ENCODE measurements around the gene UQCR10. TPM values are rescaled to one million over a fixed set of nuclear protein-coding genes. Genes with fewer than 3 reads are reported as not detected.

The UQCR10 gene
- total RNA-seq, 1 experiment from 2014 or later: 119 TPM

DNA sequence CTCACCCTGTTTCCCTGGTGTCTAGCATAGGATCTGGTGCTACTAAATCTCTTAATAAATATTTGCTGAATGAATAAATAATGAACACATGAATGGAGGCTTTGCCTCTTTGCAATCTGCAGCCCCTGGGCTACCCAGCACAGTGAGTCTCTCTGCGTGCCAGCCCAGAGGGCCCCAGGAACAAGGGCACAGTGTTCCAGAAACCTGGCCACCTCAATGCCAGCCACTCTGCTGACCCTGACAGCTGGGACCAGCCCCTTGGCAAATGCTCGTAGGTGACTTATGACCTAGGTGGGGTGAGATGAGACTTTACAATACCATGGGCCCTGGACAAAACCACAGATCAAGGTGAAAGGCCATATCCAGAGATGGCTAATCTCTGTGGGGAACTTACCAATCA lies 31.6 kb downstream of the UQCR10 start:
- ChIA-PET RAD21 (ENCODE audit: low non-redundant PET in 1 of 2, low total read pairs in 2 of 2, uncharacterized antibody in 2 of 2, unreplicated experiment in 2 of 2) (no interaction called here), POLR2A (interaction anchor here (0.6 to 1.5 kb wide), 2 partner anchors 28 to 39 kb away, joined by 3 read pairs; partner anchors contain the start of gene ASCC2), CTCF (no interaction called here)
- Histone ChIP-seq H3K27me3 (ENCODE audit: insufficient read depth, low read length) (no peaks in the 10 kb centered on the region), H3K27ac (ENCODE audit: low read depth, low read length) (peak overlapping the region; percentile 67), H3K9me3 (ENCODE audit: control insufficient read depth in 1 of 2, insufficient read depth in 1 of 2, low read depth in 1 of 2, low read length in 2 of 2) (no peaks in the 10 kb centered on the region), H3K9ac (ENCODE audit: low read length) (peak overlapping the region; percentile 34), H3K4me2 (ENCODE audit: low read length) (peak overlapping the region; percentile 73), H3K36me3 (ENCODE audit: control insufficient read depth in 1 of 2, insufficient read depth in 2 of 2, low read length in 2 of 2) (peaks cover 13 to 30% of the 10 kb centered on the region in 2 experiments; a peak in 3 of 4 replicates), H3K4me1 (ENCODE audit: control insufficient read depth in 1 of 2, insufficient read depth in 2 of 2, low read length in 2 of 2) (peaks cover 26 to 28% of the 10 kb centered on the region in 2 experiments), H2AFZ (ENCODE audit: low read depth, low read length, poor library complexity, severe bottlenecking) (no peak overlapping the region), H3K4me3 (replicated peaks in 1 of 2; ENCODE audit: low read depth in 1 of 2, low read length in 2 of 2) (peak overlapping the region in 1 of 2 experiments; percentile 26; a peak in 2 of 4 replicates), H4K20me1 (ENCODE audit: insufficient read depth) (no peaks in the 10 kb centered on the region), H3K79me2 (ENCODE audit: insufficient read depth, low read length) (no peaks in the 10 kb centered on the region), H3K9me2 (ENCODE audit: insufficient read depth) (no peaks in the 10 kb centered on the region)
- ATAC-seq (peak; percentile 36), DNase-seq (ENCODE audit: low read depth, low spot score) (no peak)
- no peak for TF ChIP-seq TCF7L2 (IDR thresholded peaks at IDR 0.05; ENCODE audit: borderline replicate concordance, extremely low read depth, insufficient read depth, insufficient read length)
- TF ChIP-seq YY1 (IDR thresholded peaks at IDR 0.05; ENCODE audit: extremely low read depth, insufficient replicate concordance, low read depth, low read length): no peak
- no peak for TF ChIP-seq CEBPB (IDR thresholded peaks at IDR 0.05; ENCODE audit: low read depth)
- no peak for TF ChIP-seq SP1 (IDR thresholded peaks at IDR 0.05; ENCODE audit: low read depth)
- TF ChIP-seq ZBTB33 (IDR thresholded peaks at IDR 0.05; ENCODE audit: extremely low read depth, insufficient replicate concordance, low read length): no peak
- intact Hi-C loops (cut with micrococcal nuclease): no loop called here
- no TSS peak for BruUV-seq (replicated peaks)

- ChIA-PET POLR2A (interaction anchor here (0.6 to 1.5 kb wide), 2 partner anchors 27 to 39 kb away, joined by 3 read pairs; partner anchors contain the start of gene ASCC2), RAD21 (ENCODE audit: low non-redundant PET in 1 of 2, low total read pairs in 2 of 2, uncharacterized antibody in 2 of 2, unreplicated experiment in 2 of 2) (no interaction called here), CTCF (no interaction called here)
- BruUV-seq (replicated peaks): no TSS peak
- H3K4me3 ChIP-seq (replicated peaks in 1 of 2; ENCODE audit: low read depth in 1 of 2, low read length in 2 of 2): peak overlapping the region in 1 of 2 experiments; percentile 26; a peak in 2 of 4 replicates
- peak overlapping the region; percentile 34 for H3K9ac ChIP-seq (ENCODE audit: low read length)
- no peaks in the 10 kb centered on the region for H3K9me3 ChIP-seq (ENCODE audit: control insufficient read depth in 1 of 2, insufficient read depth in 1 of 2, low read depth in 1 of 2, low read length in 2 of 2)
- peak overlapping the region; percentile 67 for H3K27ac ChIP-seq (ENCODE audit: low read depth, low read length)
- no peaks in the 10 kb centered on the region for H3K79me2 ChIP-seq (ENCODE audit: insufficient read depth, low read length)
- peaks cover 26 to 28% of the 10 kb centered on the region in 2 experiments for H3K4me1 ChIP-seq (ENCODE audit: control insufficient read depth in 1 of 2, insufficient read depth in 2 of 2, low read length in 2 of 2)
- no peaks in the 10 kb centered on the region for H4K20me1 ChIP-seq (ENCODE audit: insufficient read depth)
- peak; percentile 90 for ATAC-seq
- H2AFZ ChIP-seq (ENCODE audit: low read depth, low read length, poor library complexity, severe bottlenecking): no peak overlapping the region
- peak; percentile 58 for DNase-seq (ENCODE audit: low read depth, low spot score)
- H3K27me3 ChIP-seq (ENCODE audit: insufficient read depth, low read length): no peaks in the 10 kb centered on the region
- peaks cover 13 to 34% of the 10 kb centered on the region in 2 experiments; a peak in 3 of 4 replicates for H3K36me3 ChIP-seq (ENCODE audit: control insufficient read depth in 1 of 2, insufficient read depth in 2 of 2, low read length in 2 of 2)
- H3K4me2 ChIP-seq (ENCODE audit: low read length): peak overlapping the region; percentile 73
- intact Hi-C loops (cut with micrococcal nuclease): no loop called here
- H3K9me2 ChIP-seq (ENCODE audit: insufficient read depth): no peaks in the 10 kb centered on the region
- no peak; the same call in 1 of the 2 replicates for TF ChIP-seq ELF1 (IDR thresholded peaks at IDR 0.05; ENCODE audit: borderline replicate concordance, low read depth)
- TF ChIP-seq ZNF274 (IDR thresholded peaks at IDR 0.05; ENCODE audit: low read depth, low read length): no peak
- TF ChIP-seq CBX3 (IDR thresholded peaks at IDR 0.05; ENCODE audit: low read depth): no peak
- no peak for TF ChIP-seq YY1 (IDR thresholded peaks at IDR 0.05; ENCODE audit: extremely low read depth, insufficient replicate concordance, low read depth, low read length)
- no peak for TF ChIP-seq ZBTB33 (IDR thresholded peaks at IDR 0.05; ENCODE audit: extremely low read depth, insufficient replicate concordance, low read length)
- no peak for TF ChIP-seq SIN3A (IDR thresholded peaks at IDR 0.05; ENCODE audit: low read depth)
- TF ChIP-seq FOSL1 (IDR thresholded peaks at IDR 0.05; ENCODE audit: low read depth): peak; percentile 71
These were observed 32.1 kb downstream of the UQCR10 start for GRCh38 chr22:29799217-29799680.

Measured in HCT116 (cell line).